Nephron progenitor cell (in vitro differentiated cells): ENCODE data around the gene C14orf132.

Experiments
- DNase-seq: peaks from one replicate; pipeline ENCODE4 v3.0.0; 2021
- H3K27ac Mint-ChIP-seq: 2 replicates; pipeline ENCODE4 v1.8.0; 2021; ENCODE audit warnings: mild to moderate bottlenecking, moderate library complexity, mixed read lengths
- H3K27me3 Mint-ChIP-seq: 2 replicates; pipeline ENCODE4 v1.8.0; 2021; ENCODE audit warnings: mild to moderate bottlenecking, low read depth, mixed read lengths; ENCODE audit not compliant: poor library complexity
- H3K36me3 Mint-ChIP-seq: 2 replicates; pipeline ENCODE4 v1.8.0; 2021; ENCODE audit warnings: low read depth, mixed read lengths
- H3K4me1 Mint-ChIP-seq: 2 replicates; pipeline ENCODE4 v1.8.0; 2021; ENCODE audit warnings: mixed read lengths
- H3K4me3 Mint-ChIP-seq: 2 replicates; pipeline ENCODE4 v1.8.0; 2021; ENCODE audit warnings: mild to moderate bottlenecking, moderate library complexity, mixed read lengths
- H3K9me3 Mint-ChIP-seq: 2 replicates; pipeline ENCODE4 v1.8.0; 2021; ENCODE audit warnings: mild to moderate bottlenecking, moderate library complexity, mixed read lengths
- CTCF ChIP-seq: fragments of 200-600 bp; sonication (generic); IDR thresholded peaks from 2 replicates; pipeline ENCODE4 v1.5.0; 2021; ENCODE audit warnings: antibody characterized with exemption

Gene C14orf132

GRCh38 chr14:96102081-96102856 lies 63.1 kb downstream of the C14orf132 start:
- peaks cover 33% of the 10 kb centered on the region for H3K4me1 Mint-ChIP-seq
- no peak for DNase-seq
- H3K27ac Mint-ChIP-seq = no peak overlapping the region
- H3K4me3 Mint-ChIP-seq = no peak overlapping the region
- no peak for TF ChIP-seq CTCF
- H3K27me3 Mint-ChIP-seq = peaks cover 22% of the 10 kb centered on the region
- no peaks in the 10 kb centered on the region for H3K36me3 Mint-ChIP-seq
- H3K9me3 Mint-ChIP-seq = no peaks in the 10 kb centered on the region

- Mint-ChIP-seq H3K4me1 (peaks cover 33% of the 10 kb centered on the region), H3K27ac (no peak overlapping the region), H3K4me3 (no peak overlapping the region), H3K36me3 (no peaks in the 10 kb centered on the region), H3K27me3 (peaks cover 26% of the 10 kb centered on the region), H3K9me3 (no peaks in the 10 kb centered on the region)
- no peak for DNase-seq
- no peak for TF ChIP-seq CTCF
These were observed 63.9 kb downstream of the C14orf132 start for GRCh38 chr14:96103075-96103474.

- no peak for TF ChIP-seq CTCF
- peaks cover 26% of the 10 kb centered on the region for H3K27me3 Mint-ChIP-seq
- H3K4me1 Mint-ChIP-seq = peaks cover 33% of the 10 kb centered on the region
- H3K9me3 Mint-ChIP-seq = no peaks in the 10 kb centered on the region
- DNase-seq = no peak
- H3K4me3 Mint-ChIP-seq = no peak overlapping the region
- H3K36me3 Mint-ChIP-seq = no peaks in the 10 kb centered on the region
- no peak overlapping the region for H3K27ac Mint-ChIP-seq
These were observed 64.6 kb downstream of the C14orf132 start for GRCh38 chr14:96103560-96104460.

GRCh38 chr14:96104469-96105057 lies 65.4 kb downstream of the C14orf132 start:
- Mint-ChIP-seq H3K27me3 (peaks cover 25% of the 10 kb centered on the region), H3K36me3 (no peaks in the 10 kb centered on the region), H3K4me3 (no peak overlapping the region), H3K9me3 (no peaks in the 10 kb centered on the region), H3K4me1 (peaks cover 33% of the 10 kb centered on the region), H3K27ac (no peak overlapping the region)
- no peak for TF ChIP-seq CTCF
- peak; percentile 20 for DNase-seq

- Mint-ChIP-seq H3K27me3 (peaks cover 25% of the 10 kb centered on the region), H3K9me3 (no peaks in the 10 kb centered on the region), H3K4me3 (no peak overlapping the region), H3K36me3 (no peaks in the 10 kb centered on the region), H3K27ac (no peak overlapping the region), H3K4me1 (peaks cover 33% of the 10 kb centered on the region)
- DNase-seq = no peak
- no peak for TF ChIP-seq CTCF
These were observed 66.1 kb downstream of the C14orf132 start for GRCh38 chr14:96105089-96105925.
